ENCODE measurements around the gene MTX1.

The MTX1 gene

GRCh38 chr1:155168456-155169210 is 39.9 kb upstream of the MTX1 start:
- peaks cover 19% of the 10 kb centered on the region for H3K36me3 ChIP-seq (ENCODE audit: insufficient read depth, low read length)
- H3K4me2 ChIP-seq (ENCODE audit: low read length) = no peak overlapping the region
- H3K27me3 ChIP-seq (ENCODE audit: control insufficient read depth, insufficient read depth, low read length) = peaks cover 12% of the 10 kb centered on the region
- H3K4me1 ChIP-seq (ENCODE audit: control insufficient read depth, insufficient read depth, low read length) = peaks cover 17% of the 10 kb centered on the region
- no peaks in the 10 kb centered on the region for H3K9me3 ChIP-seq (replicated peaks; ENCODE audit: low read length)
- no peak overlapping the region for H3K4me3 ChIP-seq (ENCODE audit: low read length)
- H3K9ac ChIP-seq (ENCODE audit: low read depth, low read length) = no peak overlapping the region

- Histone ChIP-seq H3K27me3 (ENCODE audit: control insufficient read depth, insufficient read depth, low read length) (peaks cover 12% of the 10 kb centered on the region), H3K4me1 (ENCODE audit: control insufficient read depth, insufficient read depth, low read length) (peaks cover 23% of the 10 kb centered on the region), H3K4me3 (ENCODE audit: low read length) (no peak overlapping the region), H3K9me3 (replicated peaks; ENCODE audit: low read length) (no peaks in the 10 kb centered on the region), H3K36me3 (ENCODE audit: insufficient read depth, low read length) (peaks cover 19% of the 10 kb centered on the region), H3K9ac (ENCODE audit: low read depth, low read length) (no peak overlapping the region), H3K4me2 (ENCODE audit: low read length) (no peak overlapping the region)
These were observed 39.0 kb upstream of the MTX1 start for GRCh38 chr1:155169541-155169940.

GRCh38 chr1:155170101-155170785 is 38.3 kb upstream of the MTX1 start:
- Histone ChIP-seq H3K9ac (ENCODE audit: low read depth, low read length) (no peak overlapping the region), H3K27me3 (ENCODE audit: control insufficient read depth, insufficient read depth, low read length) (peaks cover 12% of the 10 kb centered on the region), H3K9me3 (replicated peaks; ENCODE audit: low read length) (no peaks in the 10 kb centered on the region), H3K36me3 (ENCODE audit: insufficient read depth, low read length) (peaks cover 19% of the 10 kb centered on the region), H3K4me2 (ENCODE audit: low read length) (no peak overlapping the region), H3K4me3 (ENCODE audit: low read length) (no peak overlapping the region), H3K4me1 (ENCODE audit: control insufficient read depth, insufficient read depth, low read length) (peaks cover 27% of the 10 kb centered on the region)

GRCh38 chr1:155170806-155171205 is 37.7 kb upstream of the MTX1 start:
- peaks cover 27% of the 10 kb centered on the region for H3K4me1 ChIP-seq (ENCODE audit: control insufficient read depth, insufficient read depth, low read length)
- H3K36me3 ChIP-seq (ENCODE audit: insufficient read depth, low read length) = peaks cover 19% of the 10 kb centered on the region
- H3K27me3 ChIP-seq (ENCODE audit: control insufficient read depth, insufficient read depth, low read length) = peaks cover 9% of the 10 kb centered on the region
- no peaks in the 10 kb centered on the region for H3K9me3 ChIP-seq (replicated peaks; ENCODE audit: low read length)
- H3K4me3 ChIP-seq (ENCODE audit: low read length) = no peak overlapping the region
- H3K9ac ChIP-seq (ENCODE audit: low read depth, low read length) = no peak overlapping the region
- H3K4me2 ChIP-seq (ENCODE audit: low read length) = no peak overlapping the region

- H3K4me2 ChIP-seq (ENCODE audit: low read length) = peak overlapping the region; percentile 81
- peaks cover 27% of the 10 kb centered on the region for H3K4me1 ChIP-seq (ENCODE audit: control insufficient read depth, insufficient read depth, low read length)
- H3K9me3 ChIP-seq (replicated peaks; ENCODE audit: low read length) = no peaks in the 10 kb centered on the region
- H3K4me3 ChIP-seq (ENCODE audit: low read length) = peak overlapping the region; percentile 87
- H3K27me3 ChIP-seq (ENCODE audit: control insufficient read depth, insufficient read depth, low read length) = peaks cover 1% of the 10 kb centered on the region
- H3K36me3 ChIP-seq (ENCODE audit: insufficient read depth, low read length) = peaks cover 19% of the 10 kb centered on the region
- peak overlapping the region; percentile 97 for H3K9ac ChIP-seq (ENCODE audit: low read depth, low read length)
These were observed 36.4 kb upstream of the MTX1 start for GRCh38 chr1:155171836-155172731.

- peaks cover 23% of the 10 kb centered on the region for H3K4me1 ChIP-seq (ENCODE audit: control insufficient read depth, insufficient read depth, low read length)
- peaks cover 19% of the 10 kb centered on the region for H3K36me3 ChIP-seq (ENCODE audit: insufficient read depth, low read length)
These were observed 35.6 kb upstream of the MTX1 start, which contains the start of gene KRTCAP2 for GRCh38 chr1:155172732-155173477. Gene KRTCAP2 (minus strand): TSS chr1:155173304. CDS start chr1:155173224, 80 bp downstream.

GRCh38 chr1:155173478-155174323 is 34.8 kb upstream of the MTX1 start, which contains the start of gene TRIM46:
Gene TRIM46 (plus strand): TSS chr1:155173849. CDS start chr1:155173967, 118 bp downstream.
- H3K36me3 ChIP-seq (ENCODE audit: insufficient read depth, low read length) = peaks cover 16% of the 10 kb centered on the region
- H3K9me3 ChIP-seq (replicated peaks; ENCODE audit: low read length) = no peaks in the 10 kb centered on the region
- peaks cover 23% of the 10 kb centered on the region for H3K4me1 ChIP-seq (ENCODE audit: control insufficient read depth, insufficient read depth, low read length)
- H3K4me2 ChIP-seq (ENCODE audit: low read length) = peak within 1 kb of the TSS; percentile 81
- H3K9ac ChIP-seq (ENCODE audit: low read depth, low read length) = peak within 1 kb of the TSS; percentile 97
- no peaks in the 10 kb centered on the region for H3K27me3 ChIP-seq (ENCODE audit: control insufficient read depth, insufficient read depth, low read length)
- H3K4me3 ChIP-seq (ENCODE audit: low read length) = peak within 1 kb of the TSS; percentile 87

More at GRCh38 chr1:155172732-155173477, 35.6 kb upstream of the MTX1 start, which contains the start of gene KRTCAP2:
- H3K27me3 ChIP-seq (ENCODE audit: control insufficient read depth, insufficient read depth, low read length) = no peaks in the 10 kb centered on the region
- H3K9me3 ChIP-seq (replicated peaks; ENCODE audit: low read length) = no peaks in the 10 kb centered on the region
- peak within 1 kb of the TSS; percentile 97 for H3K9ac ChIP-seq (ENCODE audit: low read depth, low read length)
- H3K4me3 ChIP-seq (ENCODE audit: low read length) = peak within 1 kb of the TSS; percentile 87
- peak within 1 kb of the TSS; percentile 81 for H3K4me2 ChIP-seq (ENCODE audit: low read length)

GRCh38 chr1:155174324-155175280 is 33.9 kb upstream of the MTX1 start:
- Histone ChIP-seq H3K9me3 (replicated peaks; ENCODE audit: low read length) (no peaks in the 10 kb centered on the region), H3K9ac (ENCODE audit: low read depth, low read length) (peak overlapping the region; percentile 97), H3K4me3 (ENCODE audit: low read length) (peak overlapping the region; percentile 87), H3K4me2 (ENCODE audit: low read length) (peak overlapping the region; percentile 81), H3K4me1 (ENCODE audit: control insufficient read depth, insufficient read depth, low read length) (peaks cover 23% of the 10 kb centered on the region), H3K27me3 (ENCODE audit: control insufficient read depth, insufficient read depth, low read length) (no peaks in the 10 kb centered on the region), H3K36me3 (ENCODE audit: insufficient read depth, low read length) (peaks cover 12% of the 10 kb centered on the region)

- H3K4me1 ChIP-seq (ENCODE audit: control insufficient read depth, insufficient read depth, low read length) = peaks cover 23% of the 10 kb centered on the region
- peak overlapping the region; percentile 81 for H3K4me2 ChIP-seq (ENCODE audit: low read length)
- H3K36me3 ChIP-seq (ENCODE audit: insufficient read depth, low read length) = peaks cover 11% of the 10 kb centered on the region
- no peaks in the 10 kb centered on the region for H3K9me3 ChIP-seq (replicated peaks; ENCODE audit: low read length)
- H3K9ac ChIP-seq (ENCODE audit: low read depth, low read length) = no peak overlapping the region
- H3K27me3 ChIP-seq (ENCODE audit: control insufficient read depth, insufficient read depth, low read length) = no peaks in the 10 kb centered on the region
- H3K4me3 ChIP-seq (ENCODE audit: low read length) = peak overlapping the region; percentile 87
These were observed 33.1 kb upstream of the MTX1 start for GRCh38 chr1:155175281-155175926.
